Transverse colon (tissue), 3 donors: ENCODE data around the gene SMARCA2.

Experiments used
- EP300 ChIP-seq: sonication (generic); formaldehyde crosslinking; IDR thresholded peaks from one replicate; pipeline ENCODE4 v1.6.1; 2017; ENCODE audit warnings: antibody characterized with exemption, low read depth
- TF ChIP-seq, protein P1 (sequence below), 5 experiments: fragments of 200-600 bp in 3 of 5; fragments of 450-650 bp in 2 of 5; sonication (generic) in 3 of 5; IDR thresholded peaks; 1 replicate in 2 of 5; 2 replicates in 3 of 5; pipeline ENCODE4 v1.5.1; 2016 to 2017; ENCODE audit warnings: antibody characterized with exemption in 5 of 5, inconsistent platforms in 3 of 5, mild to moderate bottlenecking in 2 of 5, moderate library complexity in 1 of 5

DNA sequence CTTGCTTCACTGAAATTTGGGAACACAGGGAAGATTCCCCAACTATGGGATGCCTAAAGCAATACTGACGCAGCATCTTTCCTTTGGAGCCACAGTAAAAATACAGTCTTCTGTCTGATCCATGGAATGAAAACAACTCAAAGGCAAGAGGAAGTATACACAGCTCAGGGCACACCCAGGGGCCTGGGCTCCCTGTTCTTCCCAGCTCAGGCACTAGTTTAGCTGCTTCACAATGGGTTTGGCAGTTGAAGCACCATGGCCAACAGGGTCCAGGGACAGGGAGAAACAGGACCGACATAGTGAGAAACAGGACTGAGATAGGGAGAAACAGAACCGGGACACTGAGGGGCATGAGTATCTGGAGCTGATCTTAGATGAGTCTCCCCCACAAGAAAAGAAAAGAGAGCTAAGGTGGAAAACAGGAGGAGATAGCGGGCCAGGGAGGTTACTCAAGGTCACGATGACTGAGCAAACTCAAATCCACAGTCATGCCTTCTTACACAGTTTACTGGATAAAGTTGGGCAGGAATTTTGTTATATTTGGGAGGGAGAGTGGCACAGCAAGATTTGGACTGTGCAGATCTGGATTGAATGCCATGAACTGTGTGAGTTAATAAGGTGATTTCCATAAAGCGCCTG, 198.8 kb downstream of the SMARCA2 start:
- no peak for TF ChIP-seq EP300
- TF ChIP-seq, protein P1, sequence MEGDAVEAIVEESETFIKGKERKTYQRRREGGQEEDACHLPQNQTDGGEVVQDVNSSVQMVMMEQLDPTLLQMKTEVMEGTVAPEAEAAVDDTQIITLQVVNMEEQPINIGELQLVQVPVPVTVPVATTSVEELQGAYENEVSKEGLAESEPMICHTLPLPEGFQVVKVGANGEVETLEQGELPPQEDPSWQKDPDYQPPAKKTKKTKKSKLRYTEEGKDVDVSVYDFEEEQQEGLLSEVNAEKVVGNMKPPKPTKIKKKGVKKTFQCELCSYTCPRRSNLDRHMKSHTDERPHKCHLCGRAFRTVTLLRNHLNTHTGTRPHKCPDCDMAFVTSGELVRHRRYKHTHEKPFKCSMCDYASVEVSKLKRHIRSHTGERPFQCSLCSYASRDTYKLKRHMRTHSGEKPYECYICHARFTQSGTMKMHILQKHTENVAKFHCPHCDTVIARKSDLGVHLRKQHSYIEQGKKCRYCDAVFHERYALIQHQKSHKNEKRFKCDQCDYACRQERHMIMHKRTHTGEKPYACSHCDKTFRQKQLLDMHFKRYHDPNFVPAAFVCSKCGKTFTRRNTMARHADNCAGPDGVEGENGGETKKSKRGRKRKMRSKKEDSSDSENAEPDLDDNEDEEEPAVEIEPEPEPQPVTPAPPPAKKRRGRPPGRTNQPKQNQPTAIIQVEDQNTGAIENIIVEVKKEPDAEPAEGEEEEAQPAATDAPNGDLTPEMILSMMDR (IDR thresholded peaks at IDR 0.05), result no peak
